Stimulated activated CD8-positive, alpha-beta memory T cell treated with anti-CD3 and anti-CD28 coated beads, Interleukin-12 subunit alpha, Interleukin-12 subunit beta, amount 100 ng/mL, for 4 hours (primary cell): ENCODE results near the gene RUFY3.
"Not testable (repeated sequence)": the region's sequence is repeated elsewhere in the genome, so short reads cannot be mapped to it uniquely, and the experiment has no call there.

ENCODE experiments used
- DNase-seq: peaks from one replicate; pipeline ENCODE4 v3.0.0-alpha.2; 2020; ENCODE audit warnings: low read depth

Gene RUFY3

GRCh38 chr4:70705183-70706043, 16.4 kb upstream of the RUFY3 start:
- peak; percentile 64 for DNase-seq

- DNase-seq = no peak
Observed at GRCh38 chr4:70706044-70706461, 15.7 kb upstream of the RUFY3 start.

- DNase-seq = no peak
Observed at GRCh38 chr4:70706516-70706915, 15.2 kb upstream of the RUFY3 start.

- no peak for DNase-seq
Observed at GRCh38 chr4:70709611-70710205, 12.1 kb upstream of the RUFY3 start.

- DNase-seq = no peak
Observed at GRCh38 chr4:70711599-70711998, 10.2 kb upstream of the RUFY3 start.

- DNase-seq = no peak
Observed at GRCh38 chr4:70712150-70712549, 9.6 kb upstream of the RUFY3 start.

GRCh38 chr4:70712604-70713452, 8.9 kb upstream of the RUFY3 start:
- no peak for DNase-seq

GRCh38 chr4:70713453-70714078, 8.2 kb upstream of the RUFY3 start:
- no peak for DNase-seq

- no peak for DNase-seq
Observed at GRCh38 chr4:70714079-70714887, 7.5 kb upstream of the RUFY3 start.

GRCh38 chr4:70715097-70715496, 6.7 kb upstream of the RUFY3 start:
- no peak for DNase-seq

- no peak for DNase-seq
Observed at GRCh38 chr4:70718811-70719604, 2.8 kb upstream of the RUFY3 start.

- DNase-seq = peak; percentile 24
Observed at GRCh38 chr4:70722199-70722791, 531 bp downstream of the RUFY3 start.

- DNase-seq = no peak
Observed at GRCh38 chr4:70724463-70724862, 2.7 kb downstream of the RUFY3 start.

GRCh38 chr4:70725633-70726032, 3.9 kb downstream of the RUFY3 start:
- DNase-seq = no peak

- DNase-seq = not testable (repeated sequence)
Observed at GRCh38 chr4:70726515-70726914, 4.8 kb downstream of the RUFY3 start.

- no peak for DNase-seq
Observed at GRCh38 chr4:70728091-70728490, 6.3 kb downstream of the RUFY3 start.

- not testable (repeated sequence) for DNase-seq
Observed at GRCh38 chr4:70732878-70733277, 11.1 kb downstream of the RUFY3 start.

- no peak for DNase-seq
Observed at GRCh38 chr4:70734168-70734954, 12.6 kb downstream of the RUFY3 start.

- DNase-seq = no peak
Observed at GRCh38 chr4:70734971-70735370, 13.2 kb downstream of the RUFY3 start.
